Amniotic stem cell (primary cell): ENCODE measurements around the gene DNAJC4.
"Not testable (repeated sequence)": the region's sequence is repeated elsewhere in the genome, so short reads cannot be mapped to it uniquely, and the experiment has no call there.

Source experiments
- DNase-seq: peaks from one replicate; lab custom pipeline; 2025; lab: John Stamatoyannopoulos, UW

DNAJC4 gene

GRCh38 chr11:64245797-64246620 lies 15.7 kb downstream of the DNAJC4 start:
- peak; percentile 86 for DNase-seq

GRCh38 chr11:64246621-64246870 lies 16.2 kb downstream of the DNAJC4 start:
- not testable (repeated sequence) for DNase-seq

- no peak for DNase-seq
These were observed 16.8 kb downstream of the DNAJC4 start, which contains the start of gene PPP1R14B for GRCh38 chr11:64246871-64247728. Gene PPP1R14B (minus strand): TSS chr11:64246943. CDS start chr11:64246673, 270 bp downstream.

GRCh38 chr11:64247729-64248531 lies 17.6 kb downstream of the DNAJC4 start:
- DNase-seq, result no peak

- no peak for DNase-seq
These were observed 18.2 kb downstream of the DNAJC4 start for GRCh38 chr11:64248578-64248977.

GRCh38 chr11:64249038-64249437 lies 18.7 kb downstream of the DNAJC4 start:
- DNase-seq, result no peak

- DNase-seq, result no peak
These were observed 19.4 kb downstream of the DNAJC4 start for GRCh38 chr11:64249563-64250414.

GRCh38 chr11:64250415-64251015 lies 20.2 kb downstream of the DNAJC4 start:
- no peak for DNase-seq

- no peak for DNase-seq
These were observed 20.8 kb downstream of the DNAJC4 start, which contains the start of gene PLCB3 for GRCh38 chr11:64251016-64251752. Gene PLCB3 (plus strand): TSS chr11:64251530. CDS start chr11:64251650, 120 bp downstream.

- DNase-seq, result no peak
These were observed 21.3 kb downstream of the DNAJC4 start for GRCh38 chr11:64251753-64252002.

- no peak for DNase-seq
These were observed 21.9 kb downstream of the DNAJC4 start for GRCh38 chr11:64252003-64252872.

- no peak for DNase-seq
These were observed 22.7 kb downstream of the DNAJC4 start for GRCh38 chr11:64253043-64253442.

- no peak for DNase-seq
These were observed 23.1 kb downstream of the DNAJC4 start for GRCh38 chr11:64253481-64253880.

- DNase-seq, result no peak
These were observed 24.0 kb downstream of the DNAJC4 start for GRCh38 chr11:64254326-64254725.

GRCh38 chr11:64255135-64256128 lies 25.1 kb downstream of the DNAJC4 start:
- DNase-seq, result no peak

GRCh38 chr11:64256300-64256699 lies 26.0 kb downstream of the DNAJC4 start:
- no peak for DNase-seq

- DNase-seq, result no peak
These were observed 28.0 kb downstream of the DNAJC4 start for GRCh38 chr11:64258356-64258755.

- DNase-seq, result no peak
These were observed 28.7 kb downstream of the DNAJC4 start for GRCh38 chr11:64258946-64259532.
